NCI-H748 (cell line): ENCODE results near the gene BRI3BP.
"Not testable (repeated sequence)": the region's sequence is repeated elsewhere in the genome, so short reads cannot be mapped to it uniquely, and the experiment has no call there.

Source experiments
- DNase-seq: peaks from one replicate; lab custom pipeline; 2025; ENCODE audit not compliant: unreplicated experiment; lab: John Stamatoyannopoulos, UW

Gene BRI3BP

GRCh38 chr12:124972211-124972610 is 21.2 kb upstream of the BRI3BP start:
- DNase-seq = no peak

GRCh38 chr12:124975276-124975675 is 18.2 kb upstream of the BRI3BP start:
- no peak for DNase-seq

GRCh38 chr12:124976999-124977398 is 16.4 kb upstream of the BRI3BP start:
- no peak for DNase-seq

- no peak for DNase-seq
These were observed 13.9 kb upstream of the BRI3BP start for GRCh38 chr12:124979568-124979967.

- no peak for DNase-seq
These were observed 13.2 kb upstream of the BRI3BP start for GRCh38 chr12:124980098-124980892.

DNA sequence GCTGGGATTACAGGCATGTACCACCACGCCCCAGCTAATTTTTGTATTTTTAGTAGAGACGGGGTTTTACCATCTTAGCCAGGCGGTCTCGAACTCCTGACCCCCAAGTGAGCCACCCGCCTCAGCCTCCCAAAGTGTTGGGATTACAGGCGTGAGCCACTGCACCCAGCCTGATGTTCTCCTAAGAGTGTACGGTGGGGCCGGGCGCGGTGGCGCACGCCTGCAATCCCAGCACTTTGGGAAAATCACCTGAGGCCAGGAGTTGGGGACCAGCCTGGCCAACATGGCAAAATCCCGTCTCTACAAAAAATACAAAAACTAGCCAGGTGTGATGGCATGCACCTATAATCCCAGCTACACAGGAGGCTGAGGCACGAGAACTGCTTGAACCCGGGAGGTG is 6.6 kb upstream of the BRI3BP start:
- not testable (repeated sequence) for DNase-seq

DNA sequence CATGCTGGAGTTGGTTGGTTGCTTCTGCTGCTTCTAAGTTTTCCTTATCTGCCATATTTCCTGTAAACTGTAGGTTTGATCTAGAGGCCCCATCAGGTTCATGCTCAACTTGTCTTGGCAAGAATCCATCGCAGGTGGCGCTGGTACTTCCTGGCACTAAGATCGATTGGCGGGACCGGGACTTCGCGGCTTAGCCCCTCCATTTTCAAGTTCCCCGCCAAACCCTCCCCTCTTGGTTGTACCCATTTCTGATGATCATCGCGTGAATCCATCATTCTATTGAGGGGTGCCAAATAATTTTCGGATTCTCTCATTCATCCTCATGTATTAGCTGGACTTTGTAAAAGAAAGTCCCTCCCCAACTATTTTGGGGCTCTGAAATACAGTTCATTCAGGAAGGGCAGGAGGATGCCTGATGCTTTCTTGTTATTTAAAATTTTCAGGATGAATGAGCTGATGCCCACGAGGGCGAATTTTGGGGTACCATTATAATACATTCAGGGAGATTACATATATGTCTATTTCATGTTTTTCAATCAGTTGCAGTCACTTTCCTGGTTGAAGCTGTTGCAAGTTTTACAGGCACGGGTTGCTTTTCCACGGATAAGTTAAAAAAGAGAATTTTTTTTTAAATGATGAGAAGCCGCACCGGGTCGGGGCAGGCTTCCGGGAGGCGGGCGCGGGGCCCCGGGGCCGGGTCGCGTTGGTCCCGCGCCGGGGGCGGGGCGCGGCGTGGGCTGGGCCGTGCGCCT is 395 bp upstream of the BRI3BP start:
- DNase-seq = peak; percentile 97

DNA sequence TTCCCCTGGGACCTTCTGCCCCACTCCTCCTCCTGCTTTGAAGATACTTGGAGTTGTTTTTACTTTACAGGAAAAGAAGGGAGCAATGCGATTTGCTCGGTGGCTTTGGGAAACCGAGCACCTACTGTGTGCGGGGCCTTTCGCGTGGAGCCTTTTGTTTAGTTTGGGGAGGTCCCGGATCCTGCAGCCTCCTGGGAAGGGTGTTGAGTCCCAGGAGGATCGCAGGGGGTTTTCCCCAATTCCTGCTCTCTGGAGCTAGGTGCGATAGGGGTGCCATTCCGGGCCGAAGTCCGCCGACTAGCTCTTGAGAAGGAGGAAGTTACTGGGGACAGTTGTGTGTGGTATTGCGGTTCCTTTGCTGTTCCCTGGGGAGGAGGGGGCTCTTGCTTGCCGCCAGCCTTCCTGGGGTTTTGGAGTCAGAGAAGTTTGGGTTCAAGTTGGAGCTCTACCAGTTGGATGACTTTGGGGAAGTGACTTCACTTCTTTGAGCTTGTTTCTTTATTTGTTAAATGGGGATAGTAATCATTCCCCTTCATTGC is 1.1 kb downstream of the BRI3BP start:
- DNase-seq = peak; percentile 24

- DNase-seq = no peak
These were observed 1.9 kb downstream of the BRI3BP start for GRCh38 chr12:124995200-124995961.

- no peak for DNase-seq
These were observed 5.3 kb downstream of the BRI3BP start for GRCh38 chr12:124998705-124999104.

- DNase-seq = no peak
These were observed 8.2 kb downstream of the BRI3BP start for GRCh38 chr12:125001636-125002035.

- no peak for DNase-seq
These were observed 9.6 kb downstream of the BRI3BP start for GRCh38 chr12:125003021-125003420.

- DNase-seq = no peak
These were observed 11.2 kb downstream of the BRI3BP start for GRCh38 chr12:125004621-125005020.

DNA sequence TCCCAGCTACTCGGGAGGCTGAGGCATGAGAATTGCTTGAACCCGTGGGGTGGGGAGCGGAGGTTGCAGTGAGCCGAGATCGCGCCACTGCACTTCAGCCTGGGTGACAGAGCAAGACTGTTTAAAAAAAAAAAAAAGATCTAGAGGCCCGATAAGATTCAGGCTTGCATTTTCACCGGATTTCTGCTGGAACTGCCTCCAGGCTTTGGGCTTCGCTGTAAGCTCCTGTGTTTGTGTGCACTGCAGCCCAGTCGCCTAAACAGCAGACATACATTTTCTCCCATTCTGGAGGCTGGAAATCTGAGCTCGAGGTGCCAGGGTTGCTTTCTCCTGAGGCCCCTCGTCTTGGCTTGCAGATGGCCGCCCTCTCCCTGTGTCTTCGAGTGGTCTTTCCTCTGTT is 12.2 kb downstream of the BRI3BP start:
- no peak for DNase-seq

GRCh38 chr12:125006365-125006764 is 12.9 kb downstream of the BRI3BP start:
- DNase-seq = no peak

DNA sequence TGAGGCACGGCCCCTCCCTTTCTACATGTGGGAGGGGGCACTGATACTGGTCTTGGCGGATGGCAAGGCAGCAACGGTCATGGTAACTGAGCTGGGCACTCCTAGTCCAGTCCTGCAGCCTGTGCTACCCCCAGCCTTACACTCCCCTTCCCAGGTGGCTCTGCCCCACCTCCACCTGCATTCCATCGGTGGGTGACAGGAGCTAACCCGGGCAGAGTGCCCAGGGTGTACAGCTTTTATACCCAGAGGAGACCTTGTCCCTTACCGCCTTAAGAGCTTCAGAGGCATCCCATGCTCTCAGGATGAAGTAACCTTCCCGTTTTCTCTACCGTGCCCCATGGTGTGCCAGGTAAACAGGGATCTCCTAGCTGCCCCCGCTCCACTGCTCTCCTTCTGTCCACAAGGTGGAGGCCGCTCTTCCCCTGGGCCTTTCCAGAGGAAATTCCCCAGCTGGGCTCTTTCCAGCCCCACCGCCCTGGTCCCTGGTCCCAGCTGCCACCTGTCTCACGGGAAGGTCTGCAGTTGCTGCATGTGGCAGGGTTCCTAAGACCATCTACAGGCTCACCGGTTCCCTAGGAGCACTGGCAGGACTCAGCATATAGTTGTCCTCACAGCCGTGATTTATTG is 20.5 kb downstream of the BRI3BP start:
- DNase-seq = no peak

DNA sequence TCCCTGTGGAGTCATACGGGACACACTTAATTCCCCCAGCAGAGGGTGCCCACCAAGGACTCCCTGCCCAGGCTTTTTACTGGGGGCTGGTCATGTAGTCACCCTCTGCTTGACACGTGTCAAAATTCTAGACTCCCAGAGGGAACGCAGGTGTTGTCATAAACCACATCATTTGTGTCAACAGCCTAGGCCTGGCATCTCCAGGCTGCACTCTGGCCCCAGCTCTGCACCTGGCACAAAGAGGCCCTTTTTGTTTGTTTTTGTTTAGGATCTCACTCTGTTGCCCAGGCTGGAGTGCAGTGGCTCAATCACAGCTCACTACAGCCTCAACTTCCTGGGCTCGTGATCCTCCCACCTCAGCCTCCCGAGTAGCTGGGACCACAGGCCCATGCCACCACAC is 21.1 kb downstream of the BRI3BP start:
- DNase-seq = no peak

- peak; percentile 15 for DNase-seq
These were observed 22.4 kb downstream of the BRI3BP start for GRCh38 chr12:125015680-125016310.

GRCh38 chr12:125017801-125018200 is 24.4 kb downstream of the BRI3BP start:
- no peak for DNase-seq

- no peak for DNase-seq
These were observed 24.9 kb downstream of the BRI3BP start for GRCh38 chr12:125018356-125018755.
